DND-41 (cell line): ENCODE results near the gene RBMS3.

ENCODE experiments used
- EZH2 ChIP-seq: IDR thresholded peaks from 3 replicates; pipeline ENCODE4 v1.6.1; 2012; ENCODE audit warnings: borderline replicate concordance, low read depth, mild to moderate bottlenecking, moderate library complexity, low read length, inconsistent platforms; ENCODE audit not compliant: severe bottlenecking
- TF ChIP-seq, protein P1 (sequence below): IDR thresholded peaks from 2 replicates; pipeline ENCODE4 v1.5.1; 2012; ENCODE audit warnings: borderline replicate concordance, low read length, moderate library complexity, mild to moderate bottlenecking; ENCODE audit not compliant: poor library complexity, severe bottlenecking; ENCODE audit errors: extremely low read depth

DNA sequence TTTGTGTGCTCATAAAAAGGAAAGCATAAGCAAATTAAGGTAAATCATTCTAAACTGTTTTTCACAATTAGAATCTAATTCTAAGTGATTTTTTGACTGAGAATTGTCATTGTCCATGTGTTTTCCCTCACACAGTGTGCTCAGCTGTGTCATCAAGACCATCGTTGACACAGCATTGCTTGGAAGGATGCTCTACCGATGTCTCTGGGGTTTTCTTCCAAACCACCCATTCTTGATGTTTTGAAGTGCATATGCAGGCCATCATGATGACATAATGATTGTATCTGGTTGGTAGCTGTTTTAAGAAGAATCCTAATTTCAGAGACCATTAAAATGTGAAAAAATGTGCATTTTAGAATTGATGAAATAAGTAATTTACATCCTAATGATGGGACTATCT, 347.9 kb downstream of the RBMS3 start:
- TF ChIP-seq, protein P1, sequence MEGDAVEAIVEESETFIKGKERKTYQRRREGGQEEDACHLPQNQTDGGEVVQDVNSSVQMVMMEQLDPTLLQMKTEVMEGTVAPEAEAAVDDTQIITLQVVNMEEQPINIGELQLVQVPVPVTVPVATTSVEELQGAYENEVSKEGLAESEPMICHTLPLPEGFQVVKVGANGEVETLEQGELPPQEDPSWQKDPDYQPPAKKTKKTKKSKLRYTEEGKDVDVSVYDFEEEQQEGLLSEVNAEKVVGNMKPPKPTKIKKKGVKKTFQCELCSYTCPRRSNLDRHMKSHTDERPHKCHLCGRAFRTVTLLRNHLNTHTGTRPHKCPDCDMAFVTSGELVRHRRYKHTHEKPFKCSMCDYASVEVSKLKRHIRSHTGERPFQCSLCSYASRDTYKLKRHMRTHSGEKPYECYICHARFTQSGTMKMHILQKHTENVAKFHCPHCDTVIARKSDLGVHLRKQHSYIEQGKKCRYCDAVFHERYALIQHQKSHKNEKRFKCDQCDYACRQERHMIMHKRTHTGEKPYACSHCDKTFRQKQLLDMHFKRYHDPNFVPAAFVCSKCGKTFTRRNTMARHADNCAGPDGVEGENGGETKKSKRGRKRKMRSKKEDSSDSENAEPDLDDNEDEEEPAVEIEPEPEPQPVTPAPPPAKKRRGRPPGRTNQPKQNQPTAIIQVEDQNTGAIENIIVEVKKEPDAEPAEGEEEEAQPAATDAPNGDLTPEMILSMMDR: no peak
- TF ChIP-seq EZH2: no peak
